Measurements from ENCODE around the gene CDH10. TPM values are rescaled to one million over a fixed set of nuclear protein-coding genes. Genes with fewer than 3 reads are reported as not detected.

CDH10 gene
- total and polyA plus RNA-seq, 2 of the 13 experiments (the other 11 are each of a cell fraction or from before 2014, with no cell fraction given) = 0.01 to 0.04 TPM

GRCh38 chr5:24616566-24616965 lies 28.2 kb downstream of the CDH10 start:
- Histone ChIP-seq H2AFZ (ENCODE audit: low read length) (no peak overlapping the region), H3K4me3 (replicated peaks in 1 of 3; ENCODE audit: insufficient read depth in 1 of 3, low read depth in 2 of 3, low read length in 3 of 3) (no peak overlapping the region), H3K27ac (ENCODE audit: extremely low read length, insufficient read depth, low read length) (no peak overlapping the region), H3K79me2 (ENCODE audit: insufficient read depth, low read length) (no peaks in the 10 kb centered on the region), H4K20me1 (ENCODE audit: insufficient read depth, low read length) (no peaks in the 10 kb centered on the region), H3K4me1 (ENCODE audit: insufficient read depth, low read length) (no peaks in the 10 kb centered on the region), H3K9ac (ENCODE audit: insufficient read depth, low read depth, low read length) (no peak overlapping the region), H3K9me3 (ENCODE audit: low read length) (no peaks in the 10 kb centered on the region), H3K36me3 (replicated peaks in 1 of 2; ENCODE audit: control insufficient read depth in 1 of 2, insufficient read depth in 2 of 2, low read length in 2 of 2) (no peaks in the 10 kb centered on the region), H3K4me2 (ENCODE audit: low read depth, low read length) (no peak overlapping the region), H3K27me3 (ENCODE audit: control insufficient read depth in 1 of 2, insufficient read depth in 2 of 2, low read length in 2 of 2) (no peaks in the 10 kb centered on the region)
- 4% methylated on average over 1 of the region's 1 CpG for WGBS (ENCODE audit: low lambda C conversion rate)
- ChIA-PET POLR2A (no interaction called here), CTCF (ENCODE audit: low intra/inter-chr PET ratio, low total read pairs) (no interaction called here)
- no TSS peak for BruUV-seq (replicated peaks)
- in situ Hi-C loops (cut with HindIII; ENCODE audit: extremely low pct_ligation_motif_present, low pct_unique_long_range_greater_than_20kb) (no loop called here), intact Hi-C loops (cut with micrococcal nuclease; ENCODE audit: unreplicated experiment) (no loop called here)
- DNase-seq (ENCODE audit: low spot score) (no peak), ATAC-seq (no peak), FAIRE-seq (no peak)
- no peak for TF ChIP-seq ATF3 (CRISPR knock-in tag; IDR thresholded peaks at IDR 0.05)

GRCh38 chr5:24615159-24615558 lies 29.6 kb downstream of the CDH10 start:
- WGBS (ENCODE audit: low lambda C conversion rate) = under 1% methylated on average over 4 of the region's 4 CpGs
- Histone ChIP-seq H3K4me2 (ENCODE audit: low read depth, low read length) (no peak overlapping the region), H3K79me2 (ENCODE audit: insufficient read depth, low read length) (no peaks in the 10 kb centered on the region), H3K9me3 (ENCODE audit: low read length) (no peaks in the 10 kb centered on the region), H3K27me3 (ENCODE audit: control insufficient read depth in 1 of 2, insufficient read depth in 2 of 2, low read length in 2 of 2) (no peaks in the 10 kb centered on the region), H3K36me3 (replicated peaks in 1 of 2; ENCODE audit: control insufficient read depth in 1 of 2, insufficient read depth in 2 of 2, low read length in 2 of 2) (no peaks in the 10 kb centered on the region), H3K27ac (ENCODE audit: extremely low read length, insufficient read depth, low read length) (no peak overlapping the region), H3K4me1 (ENCODE audit: insufficient read depth, low read length) (no peaks in the 10 kb centered on the region), H3K4me3 (replicated peaks in 1 of 3; ENCODE audit: insufficient read depth in 1 of 3, low read depth in 2 of 3, low read length in 3 of 3) (no peak overlapping the region), H3K9ac (ENCODE audit: insufficient read depth, low read depth, low read length) (no peak overlapping the region), H4K20me1 (ENCODE audit: insufficient read depth, low read length) (no peaks in the 10 kb centered on the region), H2AFZ (ENCODE audit: low read length) (no peak overlapping the region)
- CTCF ChIA-PET (ENCODE audit: low intra/inter-chr PET ratio, low total read pairs) = no interaction called here
- POLR2A ChIA-PET = no interaction called here
- in situ Hi-C loops (cut with HindIII; ENCODE audit: extremely low pct_ligation_motif_present, low pct_unique_long_range_greater_than_20kb) (no loop called here), intact Hi-C loops (cut with micrococcal nuclease; ENCODE audit: unreplicated experiment) (no loop called here)
- DNase-seq (ENCODE audit: low spot score) (no peak), FAIRE-seq (no peak), ATAC-seq (no peak)
- BruUV-seq (replicated peaks) = no TSS peak
- TF ChIP-seq BHLHE40 (IDR thresholded peaks at IDR 0.05; ENCODE audit: low read length) = no peak
- TF ChIP-seq ZNF468 (CRISPR knock-in tag; IDR thresholded peaks at IDR 0.05) = no peak
- no peak for TF ChIP-seq ZNF768 (CRISPR knock-in tag; IDR thresholded peaks at IDR 0.05)
- no peak for TF ChIP-seq ZNF766 (CRISPR knock-in tag; IDR thresholded peaks at IDR 0.05; ENCODE audit: borderline replicate concordance)
- no peak for TF ChIP-seq SP2 (CRISPR knock-in tag; IDR thresholded peaks at IDR 0.05)
- TF ChIP-seq, protein P1, sequence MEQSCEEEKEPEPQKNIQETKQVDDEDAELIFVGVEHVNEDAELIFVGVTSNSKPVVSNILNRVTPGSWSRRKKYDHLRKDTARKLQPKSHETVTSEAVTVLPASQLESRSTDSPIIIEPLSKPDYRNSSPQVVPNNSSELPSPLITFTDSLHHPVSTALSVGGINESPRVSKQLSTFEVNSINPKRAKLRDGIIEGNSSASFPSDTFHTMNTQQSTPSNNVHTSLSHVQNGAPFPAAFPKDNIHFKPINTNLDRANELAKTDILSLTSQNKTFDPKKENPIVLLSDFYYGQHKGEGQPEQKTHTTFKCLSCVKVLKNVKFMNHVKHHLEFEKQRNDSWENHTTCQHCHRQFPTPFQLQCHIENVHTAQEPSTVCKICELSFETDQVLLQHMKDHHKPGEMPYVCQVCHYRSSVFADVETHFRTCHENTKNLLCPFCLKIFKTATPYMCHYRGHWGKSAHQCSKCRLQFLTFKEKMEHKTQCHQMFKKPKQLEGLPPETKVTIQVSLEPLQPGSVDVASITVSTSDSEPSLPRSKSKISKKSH (CRISPR knock-in tag; IDR thresholded peaks at IDR 0.05; ENCODE audit: borderline replicate concordance) = no peak
- TF ChIP-seq PHB2 (IDR thresholded peaks at IDR 0.05; ENCODE audit: partially characterized antibody) = no peak
- TF ChIP-seq HOXA3 (CRISPR knock-in tag; IDR thresholded peaks at IDR 0.05) = no peak
- TF ChIP-seq ZNF407 (CRISPR knock-in tag; IDR thresholded peaks at IDR 0.05; ENCODE audit: not compliant biosample characterization) = no peak

All from HepG2 (cell line).